ENCODE results near the gene NOTO.
A peak's percentile ranks its signal among the peaks of the same experiment; 100 is the strongest.

The NOTO gene

DNA sequence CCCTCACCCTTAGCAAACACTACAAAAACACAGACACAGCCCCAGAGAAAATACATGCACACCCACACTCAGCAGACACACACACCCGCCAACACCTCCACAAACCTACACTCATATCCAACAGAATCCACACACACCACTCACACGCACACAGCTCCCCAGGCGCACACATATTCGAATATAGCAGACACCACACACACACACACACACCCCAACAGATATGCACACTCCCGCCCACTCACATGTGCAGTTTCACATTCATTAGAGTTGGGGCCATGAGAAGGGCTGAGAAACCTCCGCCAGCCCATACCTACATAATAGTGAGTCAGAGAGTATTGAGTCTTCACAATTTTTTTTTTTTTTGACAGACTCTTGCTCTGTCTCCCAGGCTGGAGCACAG lies 29.4 kb upstream of the NOTO start:
- TF ChIP-seq, protein P1, sequence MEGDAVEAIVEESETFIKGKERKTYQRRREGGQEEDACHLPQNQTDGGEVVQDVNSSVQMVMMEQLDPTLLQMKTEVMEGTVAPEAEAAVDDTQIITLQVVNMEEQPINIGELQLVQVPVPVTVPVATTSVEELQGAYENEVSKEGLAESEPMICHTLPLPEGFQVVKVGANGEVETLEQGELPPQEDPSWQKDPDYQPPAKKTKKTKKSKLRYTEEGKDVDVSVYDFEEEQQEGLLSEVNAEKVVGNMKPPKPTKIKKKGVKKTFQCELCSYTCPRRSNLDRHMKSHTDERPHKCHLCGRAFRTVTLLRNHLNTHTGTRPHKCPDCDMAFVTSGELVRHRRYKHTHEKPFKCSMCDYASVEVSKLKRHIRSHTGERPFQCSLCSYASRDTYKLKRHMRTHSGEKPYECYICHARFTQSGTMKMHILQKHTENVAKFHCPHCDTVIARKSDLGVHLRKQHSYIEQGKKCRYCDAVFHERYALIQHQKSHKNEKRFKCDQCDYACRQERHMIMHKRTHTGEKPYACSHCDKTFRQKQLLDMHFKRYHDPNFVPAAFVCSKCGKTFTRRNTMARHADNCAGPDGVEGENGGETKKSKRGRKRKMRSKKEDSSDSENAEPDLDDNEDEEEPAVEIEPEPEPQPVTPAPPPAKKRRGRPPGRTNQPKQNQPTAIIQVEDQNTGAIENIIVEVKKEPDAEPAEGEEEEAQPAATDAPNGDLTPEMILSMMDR (IDR thresholded peaks at IDR 0.05; ENCODE audit: extremely low read depth, insufficient read depth, missing control alignments), result no peak
- in situ Hi-C loops (cut with MboI; ENCODE audit: low pct_unique_long_range_greater_than_20kb, low sequenced_read_pairs, unreplicated experiment), result loop anchor here (25.0 kb wide), 1 partner anchor 186 kb away; no protein-coding TSS in a partner anchor
- DNase-seq (ENCODE audit: low spot score), result peak; percentile 78

DNA sequence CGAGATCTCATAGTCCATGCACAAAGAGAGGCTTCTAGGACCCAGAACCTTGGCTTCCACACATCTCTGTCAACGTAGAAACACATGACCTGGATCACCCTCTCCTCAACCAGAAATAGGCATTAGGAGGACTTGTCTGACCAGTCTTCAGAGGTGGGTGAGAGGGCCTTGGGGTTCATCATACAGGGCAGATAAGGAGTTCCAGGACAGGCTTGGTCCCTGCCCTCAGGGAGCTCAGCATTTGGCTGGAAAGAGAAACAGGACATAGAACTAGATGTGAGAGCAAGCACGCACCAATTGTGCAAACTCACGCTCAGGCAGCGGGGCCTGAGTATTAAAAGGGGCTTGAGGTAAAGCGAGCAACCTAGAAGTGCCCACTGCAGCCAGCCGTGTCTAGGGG lies 28.6 kb upstream of the NOTO start:
- TF ChIP-seq, protein P1 (IDR thresholded peaks at IDR 0.05; ENCODE audit: extremely low read depth, insufficient read depth, missing control alignments), result no peak
- no peak for DNase-seq (ENCODE audit: low spot score)
- in situ Hi-C loops (cut with MboI; ENCODE audit: low pct_unique_long_range_greater_than_20kb, low sequenced_read_pairs, unreplicated experiment), result loop anchor here (25.0 kb wide), 1 partner anchor 186 kb away; no protein-coding TSS in a partner anchor

DNA sequence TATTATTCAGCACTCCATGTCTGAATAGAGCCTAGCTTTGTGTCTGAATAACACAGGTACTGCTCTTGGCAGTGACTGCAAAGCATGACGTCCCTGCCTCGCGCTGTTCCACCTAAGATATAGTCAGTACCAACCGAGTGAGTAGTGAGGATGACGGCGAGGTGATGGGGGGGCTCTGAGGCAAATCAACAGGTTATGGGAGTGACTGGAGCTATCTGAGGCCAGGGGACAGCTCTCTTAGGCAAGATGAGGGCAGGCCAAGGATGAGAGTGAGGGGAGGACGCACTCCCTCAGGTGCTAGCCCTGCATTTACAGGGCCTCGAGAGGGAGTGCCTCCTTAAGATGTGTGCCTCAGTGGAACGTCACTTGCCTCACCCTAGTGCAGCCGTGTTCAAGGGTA lies 28.1 kb upstream of the NOTO start:
- TF ChIP-seq, protein P1 (IDR thresholded peaks at IDR 0.05; ENCODE audit: extremely low read depth, insufficient read depth, missing control alignments), result no peak
- no peak for DNase-seq (ENCODE audit: low spot score)
- in situ Hi-C loops (cut with MboI; ENCODE audit: low pct_unique_long_range_greater_than_20kb, low sequenced_read_pairs, unreplicated experiment), result loop anchor here (25.0 kb wide), 1 partner anchor 187 kb away; no protein-coding TSS in a partner anchor

DNA sequence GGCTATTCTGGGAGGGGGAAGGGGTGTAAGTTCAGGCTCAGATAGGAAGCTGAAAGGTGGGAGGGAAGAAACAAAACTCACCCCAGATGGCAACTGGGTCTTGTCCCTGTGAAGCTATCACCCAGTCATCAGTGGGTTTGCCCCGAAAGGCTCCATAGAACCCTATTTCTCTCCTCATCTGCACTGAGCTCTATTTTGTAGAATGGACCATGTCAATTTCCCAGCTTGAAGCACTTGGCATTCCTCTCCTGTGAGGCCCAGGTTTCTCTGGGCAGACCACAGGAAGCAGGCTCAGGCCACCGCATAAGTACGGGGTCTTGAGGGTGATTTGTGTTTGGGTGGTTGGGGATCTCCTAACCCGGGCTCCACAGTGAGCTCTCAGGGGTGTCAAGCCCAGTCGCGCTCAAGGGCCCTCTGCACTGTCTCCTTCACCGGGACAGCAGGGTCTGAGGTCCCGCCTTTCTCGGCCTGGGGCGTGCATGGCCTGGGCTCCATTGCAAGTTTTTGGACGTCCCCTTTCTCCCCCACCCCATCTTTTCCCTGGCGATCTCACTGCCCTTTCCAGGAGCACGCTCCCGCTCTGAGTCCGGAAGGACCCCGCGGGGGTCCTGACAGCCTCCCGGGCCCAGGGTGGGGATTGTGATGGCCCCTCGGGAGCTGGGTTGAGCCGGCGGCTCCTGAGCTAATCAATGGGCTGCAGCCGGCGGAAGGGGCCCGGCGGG lies 27.3 kb upstream of the NOTO start:
- TF ChIP-seq, protein P1 (IDR thresholded peaks at IDR 0.05; ENCODE audit: extremely low read depth, insufficient read depth, missing control alignments), result no peak
- peak; percentile 27 for DNase-seq (ENCODE audit: low spot score)
- in situ Hi-C loops (cut with MboI; ENCODE audit: low pct_unique_long_range_greater_than_20kb, low sequenced_read_pairs, unreplicated experiment), result loop anchor here (25.0 kb wide), 1 partner anchor 188 kb away; no protein-coding TSS in a partner anchor

DNA sequence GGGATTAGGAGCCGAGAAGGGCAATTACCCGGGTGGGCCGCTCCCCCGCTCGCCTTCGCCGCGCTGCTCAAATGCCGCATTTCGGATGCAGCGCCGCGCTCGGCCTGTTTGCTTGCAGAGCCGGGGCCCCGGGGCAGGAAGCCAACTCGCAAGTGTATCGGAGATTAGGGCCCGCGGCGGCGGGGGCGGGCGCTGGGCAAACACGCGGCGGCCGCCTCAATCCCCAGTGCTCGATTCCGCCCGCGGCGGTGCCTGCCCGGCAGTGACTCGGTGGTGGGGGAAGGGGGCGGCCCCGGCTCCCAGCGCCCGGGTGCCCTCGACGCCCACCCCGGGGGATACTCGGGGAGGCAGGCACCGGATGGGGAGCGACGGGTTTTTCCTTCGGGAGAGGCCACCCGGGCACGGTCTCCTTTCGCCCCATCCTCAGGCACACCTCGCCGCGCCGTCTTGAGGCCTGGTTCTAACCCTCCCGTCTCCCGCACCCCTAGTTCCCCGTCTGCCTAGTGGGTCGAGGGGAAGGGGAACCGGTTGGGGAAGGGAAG lies 26.6 kb upstream of the NOTO start:
- in situ Hi-C loops (cut with MboI; ENCODE audit: low pct_unique_long_range_greater_than_20kb, low sequenced_read_pairs, unreplicated experiment), result no loop called here
- TF ChIP-seq, protein P1 (IDR thresholded peaks at IDR 0.05; ENCODE audit: extremely low read depth, insufficient read depth, missing control alignments), result no peak
- peak; percentile 77 for DNase-seq (ENCODE audit: low spot score)

DNA sequence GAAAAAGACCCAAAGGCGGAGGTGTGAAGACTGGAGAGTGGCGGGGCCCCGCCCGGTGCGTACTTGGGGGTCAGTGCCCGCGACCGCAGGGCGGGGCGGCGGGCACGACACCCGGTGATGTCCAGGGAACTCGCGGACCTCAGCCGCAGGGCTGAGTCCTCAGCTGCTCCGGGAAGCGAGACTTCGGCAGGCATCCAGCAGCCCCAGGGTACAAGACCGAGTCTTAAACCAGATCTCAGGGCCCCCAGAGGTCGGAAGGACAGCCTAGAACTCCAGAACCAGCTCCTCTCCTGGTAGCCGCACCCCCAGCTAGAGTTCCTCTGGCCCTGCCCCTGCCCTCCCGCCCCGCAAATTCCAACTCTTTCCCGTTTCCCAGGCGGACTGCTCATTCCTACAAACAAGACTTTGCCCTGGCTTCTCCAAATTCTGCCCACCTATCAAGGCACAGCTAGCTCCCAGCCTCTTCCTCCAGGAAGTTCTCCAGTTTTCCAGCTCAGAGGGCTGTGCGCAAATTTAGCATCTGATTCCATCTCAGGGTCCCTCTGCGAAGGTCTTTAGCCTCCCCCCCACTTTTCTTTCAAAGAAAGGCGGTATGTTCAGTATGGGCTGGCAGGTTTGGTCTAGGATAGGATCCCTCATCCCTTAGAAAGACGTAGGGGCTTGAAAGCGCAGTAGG lies 26.0 kb upstream of the NOTO start:
- in situ Hi-C loops (cut with MboI; ENCODE audit: low pct_unique_long_range_greater_than_20kb, low sequenced_read_pairs, unreplicated experiment), result no loop called here
- DNase-seq (ENCODE audit: low spot score), result peak; percentile 43
- TF ChIP-seq, protein P1 (IDR thresholded peaks at IDR 0.05; ENCODE audit: extremely low read depth, insufficient read depth, missing control alignments), result no peak

Measured in GM13977 (cell line).